Posterior vena cava (tissue), 2 donors: ENCODE data around the gene ABHD18. TPM values are rescaled to one million over a fixed set of nuclear protein-coding genes. Genes with fewer than 3 reads are reported as not detected.
"Not testable (repeated sequence)": the region's sequence is repeated elsewhere in the genome, so short reads cannot be mapped to it uniquely, and the experiment has no call there.

ENCODE experiments used
- DNase-seq: peaks from one replicate; pipeline ENCODE4 v3.0.0-alpha.2; 2020; ENCODE audit warnings: low spot score
- intact Hi-C, 2 donors: fragments of 100-400 bp; cut with DNase I; formaldehyde crosslinking; loops; one replicate each; pipeline versions ENCODE4 v1.14.1 to v1.14.2; 2022 to 2023
- total RNA-seq, 2 donors: library from RNA; stranded (reverse); fragmentation: NEBNext Ultra II Directional; extraction: Animal tissue kit (Norgen Biotek cat#: 25700); gene quantifications; one replicate each; pipeline ENCODE4 v1.2.1, GENCODE V29; 2021
- donor health status: DM: yes; HTN: yes; CAD: no.
- donor health status: DM: yes; HTN: yes; CAD: no.

The ABHD18 gene
- total RNA-seq, 2 donors from 2014 or later = 8.0 to 10.8 TPM

- intact Hi-C loops = no loop called here
- peak; percentile 99 for DNase-seq
These were observed 95.7 kb downstream of the ABHD18 start, which contains the start of gene LARP1B for GRCh38 chr4:128060699-128061565. Gene LARP1B, plus strand, starts transcription at chr4:128061312. Its CDS starts 13,640 bp downstream, at chr4:128074952.

- intact Hi-C loops = no loop called here
- peak; percentile 88 for DNase-seq
These were observed 96.6 kb downstream of the ABHD18 start for GRCh38 chr4:128061566-128062536.

GRCh38 chr4:128066453-128066820 lies 101.2 kb downstream of the ABHD18 start:
- intact Hi-C loops = not testable (repeated sequence)
- peak; percentile 64 for DNase-seq

GRCh38 chr4:128068918-128069317 lies 103.7 kb downstream of the ABHD18 start:
- peak; percentile 26 for DNase-seq
- intact Hi-C loops = no loop called here

GRCh38 chr4:128076464-128076863 lies 111.3 kb downstream of the ABHD18 start:
- no peak for DNase-seq
- intact Hi-C loops = no loop called here

Other genes starting within 250 kb of the ABHD18 start
- gene SLC25A31, start 235.0 kb upstream of the ABHD18 start, total RNA-seq = not detected
- gene HSPA4L, start 183.1 kb upstream of the ABHD18 start, total RNA-seq = 1 to 10 TPM; 7.7 to 9.9 TPM
- 1 to 10 TPM; 1.7 to 2.1 TPM for gene PLK4, start 84.5 kb upstream of the ABHD18 start, total RNA-seq
- 10 to 100 TPM; 22.8 to 24.4 TPM for gene MFSD8, start 233 bp upstream of the ABHD18 start, total RNA-seq
- gene LARP1B, start 95.9 kb downstream of the ABHD18 start, total RNA-seq = 10 to 100 TPM; 17.9 to 25.8 TPM